Trophoblast cell (in vitro differentiated cells and primary cell): ENCODE data around the gene PBOV1.

Source experiments
- DNase-seq, 2 donors: peaks; one replicate each; pipeline ENCODE4 v3.0.0-alpha.2; 2016
- H2AFZ ChIP-seq: 2 replicates; pipeline ENCODE4 v1.6.1; 2013; ENCODE audit warnings: low read length, moderate library complexity, mild to moderate bottlenecking; ENCODE audit not compliant: insufficient read depth, poor library complexity
- H2AK5ac ChIP-seq: 2 replicates; pipeline ENCODE4 v1.6.1; 2013; ENCODE audit warnings: mild to moderate bottlenecking, low read length
- H2BK120ac ChIP-seq: 2 replicates; pipeline ENCODE4 v1.6.1; 2013; ENCODE audit warnings: low read length, mild to moderate bottlenecking, moderate library complexity; ENCODE audit not compliant: insufficient read depth, poor library complexity
- H2BK12ac ChIP-seq: 2 replicates; pipeline ENCODE4 v1.6.1; 2013; ENCODE audit warnings: mild to moderate bottlenecking, low read length, moderate library complexity
- H2BK5ac ChIP-seq: 2 replicates; pipeline ENCODE4 v1.6.1; 2013; ENCODE audit warnings: low read length, low read depth, moderate library complexity, mild to moderate bottlenecking; ENCODE audit not compliant: poor library complexity
- H3K14ac ChIP-seq: 2 replicates; pipeline ENCODE4 v1.6.1; 2013; ENCODE audit warnings: mild to moderate bottlenecking, low read length
- H3K18ac ChIP-seq: 2 replicates; pipeline ENCODE4 v1.6.1; 2013; ENCODE audit warnings: mild to moderate bottlenecking, low read length
- H3K23ac ChIP-seq: 2 replicates; pipeline ENCODE4 v1.6.1; 2013; ENCODE audit warnings: low read length
- H3K27ac ChIP-seq: 2 replicates; pipeline ENCODE4 v1.5.1; 2013; ENCODE audit warnings: low read depth, mild to moderate bottlenecking, inconsistent platforms, low read length, moderate library complexity
- H3K27me3 ChIP-seq: 2 replicates; pipeline ENCODE4 v1.6.1; 2013; ENCODE audit warnings: inconsistent platforms, mild to moderate bottlenecking, low read length, moderate library complexity; ENCODE audit not compliant: insufficient read depth
- H3K36me3 ChIP-seq, 2 experiments: 1 replicate in 1 of 2; 2 replicates in 1 of 2; pipeline ENCODE4 v1.6.1; 2013; ENCODE audit warnings: low read length in 2 of 2, mild to moderate bottlenecking in 2 of 2, moderate library complexity in 1 of 2; ENCODE audit not compliant: insufficient read depth in 2 of 2, control insufficient read depth in 1 of 2
- H3K4ac ChIP-seq: 2 replicates; pipeline ENCODE4 v1.6.1; 2013; ENCODE audit warnings: low read depth, mild to moderate bottlenecking, low read length, moderate library complexity
- H3K4me1 ChIP-seq, 2 experiments: 1 replicate in 1 of 2; 2 replicates in 1 of 2; pipeline ENCODE4 v1.6.1; 2013; ENCODE audit warnings: low read length in 2 of 2, mild to moderate bottlenecking in 2 of 2, moderate library complexity in 1 of 2; ENCODE audit not compliant: insufficient read depth in 2 of 2, control insufficient read depth in 1 of 2
- H3K4me2 ChIP-seq: 2 replicates; pipeline ENCODE4 v1.6.1; 2013; ENCODE audit warnings: inconsistent platforms, mild to moderate bottlenecking, low read length, moderate library complexity
- H3K4me3 ChIP-seq: 2 replicates; pipeline ENCODE4 v1.5.1; 2013; ENCODE audit warnings: mild to moderate bottlenecking, low read depth, low read length, inconsistent platforms
- H3K79me1 ChIP-seq: one replicate; pipeline ENCODE4 v1.6.1; 2013; ENCODE audit warnings: low read length
- H3K79me2 ChIP-seq: 2 replicates; pipeline ENCODE4 v1.6.1; 2013; ENCODE audit warnings: low read length, mild to moderate bottlenecking; ENCODE audit not compliant: control insufficient read depth, insufficient read depth, poor library complexity
- H3K9ac ChIP-seq: 2 replicates; pipeline ENCODE4 v1.6.1; 2013; ENCODE audit warnings: mild to moderate bottlenecking, low read length
- H3K9me3 ChIP-seq: 2 replicates; pipeline ENCODE4 v1.6.1; 2013; ENCODE audit warnings: low read depth, mild to moderate bottlenecking, control low read depth, inconsistent platforms, low read length; ENCODE audit not compliant: insufficient read depth
- H4K12ac ChIP-seq: 2 replicates; pipeline ENCODE4 v1.6.1; 2013; ENCODE audit warnings: low read depth, mild to moderate bottlenecking, low read length, moderate library complexity
- H4K8ac ChIP-seq: 2 replicates; pipeline ENCODE4 v1.6.1; 2013; ENCODE audit warnings: low read depth, mild to moderate bottlenecking, low read length, moderate library complexity
- H4K91ac ChIP-seq: one replicate; pipeline ENCODE4 v1.6.1; 2013; ENCODE audit warnings: low read depth, mild to moderate bottlenecking, low read length, moderate library complexity
- WGBS: extraction: QIAGEN DNeasy Blood & Tissue Kit; methylation state at CpG from one replicate; pipeline ENCODE4 v1.1.7; 2013; ENCODE audit warnings: missing lambda C conversion rate; ENCODE audit not compliant: insufficient read length, insufficient coverage; ENCODE audit errors: extremely low coverage; 5-methylcytosine and 5-hydroxymethylcytosine counted together

PBOV1 gene

GRCh38 chr6:138187156-138187555 lies 31.1 kb downstream of the PBOV1 start:
- H3K79me2 ChIP-seq: no peaks in the 10 kb centered on the region
- no peaks in the 10 kb centered on the region for H3K79me1 ChIP-seq
- no peak overlapping the region for H4K8ac ChIP-seq
- no peak overlapping the region for H3K9ac ChIP-seq
- H3K14ac ChIP-seq: no peak overlapping the region
- WGBS: no CpG with 5 or more reads among the region's 4 CpGs
- H3K23ac ChIP-seq: no peak overlapping the region
- DNase-seq: no peak
- H2BK5ac ChIP-seq: no peak overlapping the region
- no peak overlapping the region for H3K4me2 ChIP-seq
- H3K4ac ChIP-seq: no peak overlapping the region
- H2BK120ac ChIP-seq: no peak overlapping the region
- no peak overlapping the region for H4K91ac ChIP-seq
- no peak overlapping the region for H2AK5ac ChIP-seq
- H3K4me1 ChIP-seq: peaks cover 2 to 4% of the 10 kb centered on the region in 2 experiments
- no peak overlapping the region for H2BK12ac ChIP-seq
- H3K4me3 ChIP-seq: no peak overlapping the region
- H2AFZ ChIP-seq: no peak overlapping the region
- H3K18ac ChIP-seq: no peak overlapping the region
- no peaks in the 10 kb centered on the region for H3K9me3 ChIP-seq
- H3K27ac ChIP-seq: no peak overlapping the region
- H3K36me3 ChIP-seq: no peaks in the 10 kb centered on the region
- no peaks in the 10 kb centered on the region for H3K27me3 ChIP-seq
- no peak overlapping the region for H4K12ac ChIP-seq

- Histone ChIP-seq H3K79me1 (no peaks in the 10 kb centered on the region), H3K4me3 (no peak overlapping the region), H3K4me1 (peaks cover 2 to 4% of the 10 kb centered on the region in 2 experiments), H3K4ac (no peak overlapping the region), H3K9ac (no peak overlapping the region), H3K79me2 (no peaks in the 10 kb centered on the region), H2AK5ac (no peak overlapping the region), H3K23ac (no peak overlapping the region), H4K8ac (no peak overlapping the region), H4K12ac (no peak overlapping the region), H4K91ac (no peak overlapping the region), H3K36me3 (no peaks in the 10 kb centered on the region), H3K27me3 (no peaks in the 10 kb centered on the region), H3K4me2 (no peak overlapping the region), H2BK5ac (no peak overlapping the region), H3K9me3 (no peaks in the 10 kb centered on the region), H3K27ac (no peak overlapping the region), H2AFZ (no peak overlapping the region), H3K18ac (no peak overlapping the region), H2BK12ac (no peak overlapping the region), H2BK120ac (no peak overlapping the region), H3K14ac (no peak overlapping the region)
- no peak for DNase-seq
- no CpG with 5 or more reads among the region's 3 CpGs for WGBS
Observed at GRCh38 chr6:138184230-138184629, 34.1 kb downstream of the PBOV1 start.

- no peak overlapping the region for H4K12ac ChIP-seq
- H3K27ac ChIP-seq: no peak overlapping the region
- no peaks in the 10 kb centered on the region for H3K27me3 ChIP-seq
- no peak overlapping the region for H3K9ac ChIP-seq
- H3K14ac ChIP-seq: no peak overlapping the region
- H2BK5ac ChIP-seq: no peak overlapping the region
- no peaks in the 10 kb centered on the region for H3K36me3 ChIP-seq
- peaks cover 2 to 4% of the 10 kb centered on the region in 2 experiments for H3K4me1 ChIP-seq
- H2BK120ac ChIP-seq: no peak overlapping the region
- H4K91ac ChIP-seq: no peak overlapping the region
- no peak overlapping the region for H3K4me2 ChIP-seq
- H2BK12ac ChIP-seq: no peak overlapping the region
- no peak overlapping the region for H2AFZ ChIP-seq
- no peak overlapping the region for H3K4ac ChIP-seq
- H3K4me3 ChIP-seq: no peak overlapping the region
- no peaks in the 10 kb centered on the region for H3K79me2 ChIP-seq
- H2AK5ac ChIP-seq: no peak overlapping the region
- no peak for DNase-seq
- H3K9me3 ChIP-seq: no peaks in the 10 kb centered on the region
- no peak overlapping the region for H4K8ac ChIP-seq
- WGBS: no CpG with 5 or more reads among the region's 4 CpGs
- no peaks in the 10 kb centered on the region for H3K79me1 ChIP-seq
- no peak overlapping the region for H3K18ac ChIP-seq
- no peak overlapping the region for H3K23ac ChIP-seq
Observed at GRCh38 chr6:138183790-138184134, 34.5 kb downstream of the PBOV1 start.

- Histone ChIP-seq H3K4ac (no peak overlapping the region), H3K9me3 (no peaks in the 10 kb centered on the region), H2BK120ac (no peak overlapping the region), H3K27ac (no peak overlapping the region), H3K14ac (no peak overlapping the region), H4K12ac (no peak overlapping the region), H3K79me1 (no peaks in the 10 kb centered on the region), H2AFZ (no peak overlapping the region), H4K8ac (no peak overlapping the region), H3K4me2 (no peak overlapping the region), H3K27me3 (no peaks in the 10 kb centered on the region), H4K91ac (no peak overlapping the region), H3K36me3 (no peaks in the 10 kb centered on the region), H2BK5ac (no peak overlapping the region), H3K23ac (no peak overlapping the region), H3K79me2 (no peaks in the 10 kb centered on the region), H3K4me3 (no peak overlapping the region), H2AK5ac (no peak overlapping the region), H2BK12ac (no peak overlapping the region), H3K18ac (no peak overlapping the region), H3K4me1 (no peaks in the 10 kb centered on the region), H3K9ac (no peak overlapping the region)
- DNase-seq: no peak
- no CpG with 5 or more reads among the region's 8 CpGs for WGBS
Observed at GRCh38 chr6:138182939-138183789, 35.1 kb downstream of the PBOV1 start.
